DMS 273 treated with DMSO at 0.1 percent for 48 hours (cell line): ENCODE results near the gene EMC8.

Experiments
- DNase-seq: peaks from one replicate; lab custom pipeline; 2025; lab: John Stamatoyannopoulos, UW

Gene EMC8

GRCh38 chr16:85753559-85753958, 45.8 kb downstream of the EMC8 start:
- no peak for DNase-seq

DNA sequence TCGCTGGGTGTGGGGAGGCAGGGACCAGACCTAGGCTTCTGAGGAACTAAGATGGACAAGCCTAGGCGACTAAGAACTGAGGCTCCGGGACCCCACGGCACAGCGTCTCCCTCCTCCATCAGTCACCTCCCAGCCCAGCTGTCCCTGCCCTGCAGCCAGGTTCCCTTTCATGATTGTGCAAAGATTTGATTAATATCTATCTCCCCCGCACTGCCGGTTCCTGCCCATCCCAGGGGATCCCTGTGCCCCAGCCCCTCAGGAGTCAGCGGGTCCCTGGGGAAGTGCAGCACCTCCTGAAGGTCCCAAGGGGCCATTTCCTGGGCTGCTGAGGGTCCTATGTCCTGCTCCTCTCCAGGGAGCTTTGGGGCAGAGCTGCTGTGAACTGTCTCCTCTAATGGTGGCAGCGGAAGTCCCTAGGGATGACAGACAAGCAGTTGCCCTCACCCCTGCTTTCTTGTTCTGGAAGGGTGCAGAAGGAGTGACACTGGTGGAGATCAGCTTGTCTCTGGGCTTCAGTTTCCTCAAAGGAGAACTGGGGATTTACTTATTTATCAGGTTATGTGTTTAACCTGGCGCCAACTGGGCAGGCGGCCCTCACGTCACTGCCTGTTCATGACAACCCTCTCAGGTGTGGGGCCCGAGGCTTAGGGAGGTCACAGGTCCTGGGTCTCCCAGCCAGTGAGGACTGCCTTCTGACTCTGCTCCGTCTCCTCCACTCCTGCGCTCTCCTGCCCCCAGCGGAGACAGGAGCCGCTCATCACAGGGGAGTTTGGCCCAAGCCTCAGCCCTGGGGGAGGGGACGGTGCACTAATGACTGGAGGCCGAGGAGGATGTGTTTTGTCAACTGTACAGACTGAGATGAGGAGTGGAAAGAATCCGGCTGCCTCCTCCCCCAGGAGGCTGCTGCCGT, 46.6 kb downstream of the EMC8 start:
- DNase-seq, result peak; percentile 22

- no peak for DNase-seq
Observed at GRCh38 chr16:85751698-85752501, 47.4 kb downstream of the EMC8 start.

GRCh38 chr16:85750827-85751697, 48.3 kb downstream of the EMC8 start, which contains the start of gene C16orf74:
TSS of gene C16orf74 (minus strand) at chr16:85751096. CDS start at chr16:85735217, 15,879 bp downstream.
- no peak for DNase-seq

- DNase-seq, result no peak
Observed at GRCh38 chr16:85750146-85750826, 49.1 kb downstream of the EMC8 start.

- no peak for DNase-seq
Observed at GRCh38 chr16:85749771-85750145, 49.6 kb downstream of the EMC8 start.

GRCh38 chr16:85746460-85747215, 52.7 kb downstream of the EMC8 start:
- no peak for DNase-seq

GRCh38 chr16:85738923-85739715, 60.2 kb downstream of the EMC8 start:
- no peak for DNase-seq

- no peak for DNase-seq
Observed at GRCh38 chr16:85736921-85737320, 62.4 kb downstream of the EMC8 start.

DNA sequence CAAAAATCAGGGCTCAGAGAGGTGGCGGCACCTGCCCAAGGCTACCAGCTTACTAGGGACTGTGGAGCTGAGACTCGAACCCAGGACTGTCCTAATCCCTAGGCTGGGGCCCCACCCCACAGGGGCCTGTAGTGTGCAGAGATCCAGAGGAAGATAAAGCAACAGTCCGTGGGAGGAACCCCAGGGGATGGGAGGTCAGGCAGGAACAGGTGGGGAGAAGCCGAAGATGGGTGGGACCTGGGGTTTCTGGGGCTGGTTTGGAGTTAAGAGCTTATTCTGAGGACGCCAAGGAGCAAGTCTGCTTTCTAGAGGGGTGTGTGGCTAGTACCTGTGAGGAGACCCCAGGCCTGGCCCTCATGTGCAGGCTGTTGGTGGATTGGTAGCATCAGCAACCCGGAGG, 63.4 kb downstream of the EMC8 start:
- DNase-seq, result no peak

DNA sequence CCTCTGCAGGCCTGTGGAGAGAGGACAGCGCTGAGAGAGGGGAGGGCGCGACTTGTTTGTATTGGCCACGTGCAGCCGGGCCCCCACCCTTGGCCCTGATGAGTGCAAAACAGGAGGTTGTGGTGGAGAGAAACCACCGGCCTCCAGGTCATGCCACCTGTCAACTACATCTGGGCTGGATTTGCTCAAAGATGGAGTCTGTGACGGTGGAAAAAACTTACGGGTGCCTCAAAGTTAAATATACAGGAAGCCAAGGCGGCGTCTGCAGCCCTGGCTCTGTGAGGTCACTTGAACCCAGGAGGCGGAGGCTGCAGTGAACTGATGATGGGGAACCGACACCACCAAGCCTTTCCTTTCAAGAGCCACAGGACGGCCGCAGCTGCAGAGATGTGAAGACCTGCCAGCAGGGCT, 64.1 kb downstream of the EMC8 start:
- no peak for DNase-seq

GRCh38 chr16:85734311-85735017, 64.9 kb downstream of the EMC8 start:
- DNase-seq, result no peak

DNA sequence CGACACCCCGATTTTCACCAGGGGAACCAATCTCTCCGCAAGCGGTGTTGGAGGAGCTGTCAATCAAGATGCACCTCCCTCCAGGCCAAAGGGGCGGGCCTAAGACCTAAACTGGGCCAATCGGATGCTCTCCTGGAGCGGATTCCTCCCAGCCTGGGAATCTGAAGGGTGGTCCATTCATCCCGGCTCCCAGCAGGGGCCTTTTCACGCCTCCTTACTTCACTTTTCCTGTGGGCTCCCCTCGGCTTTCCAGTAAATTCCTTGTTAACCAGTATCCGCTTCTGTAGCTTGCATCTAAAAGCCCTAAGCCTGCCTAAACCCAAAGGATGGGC, 65.5 kb downstream of the EMC8 start:
- no peak for DNase-seq

DNA sequence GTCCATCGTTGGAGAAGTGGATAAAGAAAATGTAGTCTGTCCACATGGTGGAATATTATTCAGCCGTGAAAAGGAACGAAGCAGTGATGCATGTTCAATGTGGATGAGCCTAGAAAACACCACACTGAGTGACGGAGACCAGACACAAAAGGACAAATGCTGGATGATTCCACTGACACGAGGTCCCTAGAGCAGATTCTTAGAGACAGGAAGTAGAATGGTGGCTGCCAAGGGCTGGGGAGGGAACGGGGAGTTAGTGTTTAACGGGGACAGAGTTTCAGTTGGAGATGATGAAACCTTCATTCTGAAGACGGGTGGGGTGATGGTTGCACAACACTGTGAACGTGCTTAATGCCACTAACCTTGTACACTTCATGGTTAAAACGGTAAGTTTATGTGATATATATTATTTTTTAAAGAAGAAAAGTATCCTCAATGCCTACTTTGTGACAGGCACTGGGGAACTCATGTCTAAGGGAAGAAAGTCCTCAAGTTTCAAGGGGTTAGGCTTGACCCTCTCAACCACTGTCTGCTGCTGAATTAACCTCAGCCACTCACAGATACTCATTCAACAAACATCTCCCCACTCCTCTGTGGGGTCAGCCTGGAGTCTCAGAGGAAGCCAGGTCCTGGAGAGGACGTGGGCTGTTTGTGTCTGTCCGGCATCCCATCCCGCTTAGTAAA, 66.0 kb downstream of the EMC8 start:
- DNase-seq, result no peak

DNA sequence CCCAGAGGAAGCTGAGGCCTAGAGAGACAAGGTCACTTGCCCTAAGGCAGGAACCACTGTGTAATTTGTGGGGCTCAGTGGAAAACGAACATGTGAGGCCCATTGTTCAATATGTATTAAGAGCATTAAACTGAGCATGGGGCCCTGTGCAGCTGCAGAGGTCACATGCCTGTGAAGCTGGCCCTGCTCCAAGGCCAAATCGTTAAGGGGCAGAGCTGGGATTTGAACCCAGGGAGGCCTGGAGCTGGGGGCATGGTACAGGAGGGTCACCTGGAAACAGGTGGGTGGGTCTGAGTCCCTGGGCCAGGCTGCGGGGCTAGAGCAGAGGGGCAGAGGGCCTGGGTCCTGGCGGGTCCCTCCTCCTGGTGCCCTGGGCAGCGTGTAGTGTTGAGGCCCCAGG, 68.2 kb downstream of the EMC8 start:
- DNase-seq, result no peak

GRCh38 chr16:85730186-85730465, 69.2 kb downstream of the EMC8 start:
- no peak for DNase-seq

DNA sequence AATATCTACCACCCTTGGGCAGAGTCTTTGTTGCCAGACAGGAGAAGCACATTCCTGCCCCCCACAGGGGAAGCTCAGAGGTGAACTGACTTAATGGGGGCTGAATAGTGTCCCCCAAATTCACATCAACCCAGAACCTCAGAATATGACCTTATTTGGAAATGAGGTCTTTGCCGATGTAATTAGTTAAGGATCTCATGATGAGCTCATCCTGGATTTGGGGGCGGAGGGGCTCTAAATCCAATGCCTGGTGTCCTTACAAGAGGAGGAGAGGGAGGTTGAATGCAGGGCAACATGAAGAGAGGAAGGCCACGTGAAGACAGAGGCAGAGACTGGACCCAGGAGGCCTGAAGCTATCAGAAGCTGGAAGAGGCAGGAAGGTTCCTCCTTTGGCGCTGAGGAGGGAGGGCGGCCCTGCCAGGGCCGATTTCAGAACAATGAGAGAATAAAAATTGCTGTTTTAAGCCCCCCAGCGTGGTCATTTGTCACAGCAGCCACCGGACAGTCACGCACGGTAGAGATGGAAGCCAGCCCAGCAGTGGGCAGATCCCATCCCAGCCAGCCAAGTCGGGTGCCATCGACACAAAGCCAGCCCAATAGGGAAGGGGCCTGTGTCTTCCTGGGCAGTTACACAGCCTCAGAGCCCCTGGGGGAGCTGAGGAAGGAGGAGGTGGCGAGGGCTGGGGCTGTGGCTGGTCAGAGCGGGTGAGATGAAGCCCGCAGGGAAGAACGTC, 69.7 kb downstream of the EMC8 start:
- no peak for DNase-seq

- DNase-seq, result no peak
Observed at GRCh38 chr16:85728879-85729278, 70.5 kb downstream of the EMC8 start.
